Neuronal stem cell (in vitro differentiated cells): ENCODE data around the gene GPATCH2.

Experiments
- DNase-seq: peaks from one replicate; pipeline ENCODE4 v3.0.0-alpha.2; 2013; ENCODE audit warnings: low spot score
- H2AFZ ChIP-seq: one replicate; pipeline ENCODE4 v1.6.1; 2013; ENCODE audit warnings: mild to moderate bottlenecking, low read length, inconsistent platforms
- H2AK5ac ChIP-seq: 2 replicates; pipeline ENCODE4 v1.6.1; 2013; ENCODE audit warnings: low read depth, mild to moderate bottlenecking, inconsistent platforms, low read length, moderate library complexity, mixed read lengths
- H2BK120ac ChIP-seq: 2 replicates; pipeline ENCODE4 v1.6.1; 2013; ENCODE audit warnings: low read depth, mild to moderate bottlenecking, inconsistent platforms, low read length, moderate library complexity, mixed read lengths
- H2BK12ac ChIP-seq: one replicate; pipeline ENCODE4 v1.6.1; 2013; ENCODE audit warnings: low read length, inconsistent platforms
- H2BK15ac ChIP-seq: 2 replicates; pipeline ENCODE4 v1.6.1; 2013; ENCODE audit warnings: mild to moderate bottlenecking, low read length, inconsistent platforms, mixed read lengths
- H2BK5ac ChIP-seq: one replicate; pipeline ENCODE4 v1.6.1; 2013; ENCODE audit warnings: inconsistent platforms, mild to moderate bottlenecking, low read length, moderate library complexity
- H3K14ac ChIP-seq: one replicate; pipeline ENCODE4 v1.6.1; 2013; ENCODE audit warnings: low read length, inconsistent platforms
- H3K18ac ChIP-seq: 2 replicates; pipeline ENCODE4 v1.6.1; 2013; ENCODE audit warnings: low read length, inconsistent platforms
- H3K23ac ChIP-seq: 2 replicates; pipeline ENCODE4 v1.6.1; 2013; ENCODE audit warnings: low read depth, mild to moderate bottlenecking, mixed read lengths, low read length, inconsistent platforms; ENCODE audit not compliant: poor library complexity
- H3K27ac ChIP-seq: replicated peaks from 3 replicates; pipeline ENCODE4 v1.5.1; 2013; ENCODE audit warnings: low read length, inconsistent platforms
- H3K27me3 ChIP-seq, 3 experiments: 2 replicates each; pipeline ENCODE4 v1.6.1; 2013; ENCODE audit warnings: low read length in 3 of 3, mild to moderate bottlenecking in 2 of 3, inconsistent platforms in 1 of 3, low read depth in 1 of 3, mixed read lengths in 1 of 3, moderate library complexity in 1 of 3; ENCODE audit not compliant: control insufficient read depth in 3 of 3, insufficient read depth in 3 of 3
- H3K36me3 ChIP-seq, 2 donors: replicated peaks in 1 of 2; 2 replicates each; pipeline ENCODE4 v1.6.1; 2013; ENCODE audit warnings: low read length in 2 of 2; ENCODE audit not compliant: control insufficient read depth in 2 of 2, insufficient read depth in 2 of 2
- H3K4ac ChIP-seq: 2 replicates; pipeline ENCODE4 v1.6.1; 2013; ENCODE audit warnings: inconsistent platforms, mild to moderate bottlenecking, low read length, moderate library complexity
- H3K4me1 ChIP-seq, 2 donors: 1 replicate in 1 of 2; 2 replicates in 1 of 2; pipeline ENCODE4 v1.6.1; 2013; ENCODE audit warnings: low read length in 2 of 2, low read depth in 1 of 2; ENCODE audit not compliant: control insufficient read depth in 2 of 2, insufficient read depth in 1 of 2
- H3K4me2 ChIP-seq: one replicate; pipeline ENCODE4 v1.6.1; 2013; ENCODE audit warnings: mild to moderate bottlenecking, low read length, inconsistent platforms; ENCODE audit not compliant: insufficient read depth, poor library complexity, severe bottlenecking
- H3K4me3 ChIP-seq, 2 donors: 2 replicates each; pipeline ENCODE4 v1.5.1; 2013; ENCODE audit warnings: low read length in 2 of 2, mild to moderate bottlenecking in 2 of 2, inconsistent platforms in 1 of 2, moderate library complexity in 1 of 2
- H3K79me1 ChIP-seq: one replicate; pipeline ENCODE4 v1.6.1; 2013; ENCODE audit warnings: low read depth, mild to moderate bottlenecking, inconsistent platforms, low read length, moderate library complexity
- H3K9ac ChIP-seq: one replicate; pipeline ENCODE4 v1.6.1; 2013; ENCODE audit warnings: mild to moderate bottlenecking, low read depth, low read length, inconsistent platforms; ENCODE audit not compliant: poor library complexity
- H3K9me3 ChIP-seq, 2 donors: replicated peaks in 1 of 2; 2 replicates each; pipeline versions ENCODE3 to v1.6.1; 2013; ENCODE audit warnings: low read length in 2 of 2, mild to moderate bottlenecking in 2 of 2, inconsistent platforms in 1 of 2, low read depth in 1 of 2, mixed read lengths in 1 of 2, moderate library complexity in 1 of 2; ENCODE audit not compliant: control insufficient read depth in 2 of 2, insufficient read depth in 1 of 2
- H4K8ac ChIP-seq: one replicate; pipeline ENCODE4 v1.6.1; 2013; ENCODE audit warnings: low read depth, mild to moderate bottlenecking, inconsistent platforms, low read length, moderate library complexity
- H4K91ac ChIP-seq: one replicate; pipeline ENCODE4 v1.6.1; 2013; ENCODE audit warnings: low read length, low read depth, mild to moderate bottlenecking, inconsistent platforms; ENCODE audit not compliant: poor library complexity
- WGBS, 2 donors: extraction: QIAGEN DNeasy Blood & Tissue Kit; methylation state at CpG; one replicate each; pipeline ENCODE4 v1.1.7; 2013; ENCODE audit warnings: missing lambda C conversion rate in 2 of 2, mixed read lengths in 1 of 2; ENCODE audit not compliant: insufficient read length in 2 of 2, insufficient replicate concordance in 1 of 2; ENCODE audit errors: extremely low coverage in 2 of 2; 5-methylcytosine and 5-hydroxymethylcytosine counted together

GPATCH2 gene

GRCh38 chr1:217534566-217534965 lies 96.3 kb downstream of the GPATCH2 start:
- H3K4me1 ChIP-seq, result no peaks in the 10 kb centered on the region
- H4K8ac ChIP-seq, result no peak overlapping the region
- H4K91ac ChIP-seq, result no peak overlapping the region
- H3K4ac ChIP-seq, result no peak overlapping the region
- H2BK15ac ChIP-seq, result no peak overlapping the region
- H3K23ac ChIP-seq, result no peak overlapping the region
- no peak overlapping the region for H2AK5ac ChIP-seq
- H3K27ac ChIP-seq, result no peak overlapping the region
- H2BK120ac ChIP-seq, result no peak overlapping the region
- no peak overlapping the region for H2BK5ac ChIP-seq
- no peaks in the 10 kb centered on the region for H3K79me1 ChIP-seq
- H3K27me3 ChIP-seq, result no peaks in the 10 kb centered on the region
- H2AFZ ChIP-seq, result no peak overlapping the region
- no peak for DNase-seq
- no peak overlapping the region for H2BK12ac ChIP-seq
- no peak overlapping the region for H3K18ac ChIP-seq
- no peaks in the 10 kb centered on the region for H3K36me3 ChIP-seq
- H3K9me3 ChIP-seq, result peaks cover 0 to 5% of the 10 kb centered on the region in 2 donors
- no CpG with 5 or more reads among the region's 1 CpG for WGBS, 2 donors
- H3K4me3 ChIP-seq, result no peak overlapping the region
- H3K4me2 ChIP-seq, result no peak overlapping the region
- H3K14ac ChIP-seq, result no peak overlapping the region
- H3K9ac ChIP-seq, result no peak overlapping the region

- H2BK5ac ChIP-seq, result no peak overlapping the region
- H3K27me3 ChIP-seq, result no peaks in the 10 kb centered on the region
- no peak overlapping the region for H3K27ac ChIP-seq
- no peak overlapping the region for H4K8ac ChIP-seq
- no peaks in the 10 kb centered on the region for H3K79me1 ChIP-seq
- no peak overlapping the region for H3K9ac ChIP-seq
- no peak for DNase-seq
- H3K14ac ChIP-seq, result no peak overlapping the region
- WGBS, 2 donors, result no CpG with 5 or more reads among the region's 3 CpGs
- H3K4me3 ChIP-seq, result no peak overlapping the region
- no peak overlapping the region for H3K18ac ChIP-seq
- no peak overlapping the region for H2BK15ac ChIP-seq
- H2AK5ac ChIP-seq, result no peak overlapping the region
- no peak overlapping the region for H3K23ac ChIP-seq
- peaks cover 3 to 22% of the 10 kb centered on the region in 2 donors for H3K9me3 ChIP-seq
- H3K36me3 ChIP-seq, result no peaks in the 10 kb centered on the region
- H3K4me1 ChIP-seq, result no peaks in the 10 kb centered on the region
- H2BK12ac ChIP-seq, result no peak overlapping the region
- no peak overlapping the region for H2BK120ac ChIP-seq
- H3K4me2 ChIP-seq, result no peak overlapping the region
- no peak overlapping the region for H2AFZ ChIP-seq
- no peak overlapping the region for H4K91ac ChIP-seq
- H3K4ac ChIP-seq, result no peak overlapping the region
These were observed 102.6 kb downstream of the GPATCH2 start for GRCh38 chr1:217528271-217528670.

- Histone ChIP-seq H3K4me2 (no peak overlapping the region), H3K4ac (no peak overlapping the region), H3K18ac (no peak overlapping the region), H3K4me3 (no peak overlapping the region), H3K79me1 (no peaks in the 10 kb centered on the region), H3K27ac (no peak overlapping the region), H2BK15ac (no peak overlapping the region), H3K27me3 (no peaks in the 10 kb centered on the region), H2AK5ac (no peak overlapping the region), H3K14ac (no peak overlapping the region), H3K36me3 (no peaks in the 10 kb centered on the region), H2AFZ (no peak overlapping the region), H3K23ac (no peak overlapping the region), H4K91ac (no peak overlapping the region), H3K9me3 (peaks cover 3 to 22% of the 10 kb centered on the region in 2 donors), H2BK5ac (no peak overlapping the region), H4K8ac (no peak overlapping the region), H3K9ac (no peak overlapping the region), H2BK120ac (no peak overlapping the region), H2BK12ac (no peak overlapping the region), H3K4me1 (no peaks in the 10 kb centered on the region)
- DNase-seq, result no peak
- WGBS, 2 donors, result no CpG with 5 or more reads among the region's 2 CpGs
These were observed 103.7 kb downstream of the GPATCH2 start for GRCh38 chr1:217527151-217527550.

GRCh38 chr1:217526636-217527035 lies 104.3 kb downstream of the GPATCH2 start:
- Histone ChIP-seq H2BK12ac (no peak overlapping the region), H3K79me1 (no peaks in the 10 kb centered on the region), H3K27ac (no peak overlapping the region), H3K4me2 (no peak overlapping the region), H2AFZ (no peak overlapping the region), H2BK15ac (no peak overlapping the region), H4K8ac (no peak overlapping the region), H2AK5ac (no peak overlapping the region), H4K91ac (no peak overlapping the region), H3K4me1 (no peaks in the 10 kb centered on the region), H3K9ac (no peak overlapping the region), H2BK120ac (no peak overlapping the region), H3K18ac (no peak overlapping the region), H3K9me3 (peaks cover 3 to 22% of the 10 kb centered on the region in 2 donors), H3K4ac (no peak overlapping the region), H3K27me3 (no peaks in the 10 kb centered on the region), H2BK5ac (no peak overlapping the region), H3K14ac (no peak overlapping the region), H3K4me3 (no peak overlapping the region), H3K23ac (no peak overlapping the region), H3K36me3 (no peaks in the 10 kb centered on the region)
- no CpG with 5 or more reads among the region's 1 CpG for WGBS, 2 donors
- no peak for DNase-seq
